ENCODE results near the gene CAMK2B. TPM values are rescaled to one million over a fixed set of nuclear protein-coding genes. Genes with fewer than 3 reads are reported as not detected.
"Not testable (repeated sequence)": the region's sequence is repeated elsewhere in the genome, so short reads cannot be mapped to it uniquely, and the experiment has no call there.

CAMK2B gene
- total RNA-seq, 1 donor from 2014 or later: 0.23 TPM

GRCh38 chr7:44172803-44173424 lies 152.5 kb downstream of the CAMK2B start:
- DNase-seq (ENCODE audit: low spot score): no peak

GRCh38 chr7:44172352-44172751 lies 153.0 kb downstream of the CAMK2B start:
- no peak for DNase-seq (ENCODE audit: low spot score)

GRCh38 chr7:44171901-44172300 lies 153.5 kb downstream of the CAMK2B start:
- not testable (repeated sequence) for DNase-seq (ENCODE audit: low spot score)

GRCh38 chr7:44167920-44168319 lies 157.5 kb downstream of the CAMK2B start:
- DNase-seq (ENCODE audit: low spot score): no peak

Other genes with a start within 250 kb of the CAMK2B start
- gene POLM, start 243.1 kb downstream of the CAMK2B start, total RNA-seq: 44.1 TPM
- 107 TPM for gene AEBP1, start 221.2 kb downstream of the CAMK2B start, total RNA-seq
- 81.6 TPM for gene POLD2, start 202.0 kb downstream of the CAMK2B start, total RNA-seq
- gene MYL7, start 184.3 kb downstream of the CAMK2B start, total RNA-seq: not detected
- 0.95 TPM for gene GCK, start 136.2 kb downstream of the CAMK2B start, total RNA-seq
- 58.6 TPM for gene YKT6, start 124.6 kb downstream of the CAMK2B start, total RNA-seq
- 122 TPM for gene NUDCD3, start 165.1 kb upstream of the CAMK2B start, total RNA-seq
- 61.3 TPM for gene NPC1L1, start 215.7 kb upstream of the CAMK2B start, total RNA-seq
- 53.3 TPM for gene DDX56, start 248.3 kb upstream of the CAMK2B start, total RNA-seq

Data from mucosa of gallbladder (tissue), 1 donor.